Peyer's patch (tissue), 4 donors: ENCODE measurements around the gene ZNF80.

Experiments
- CTCF ChIP-seq, 6 experiments: fragments of 450-650 bp in 4 of 6; fragments of 200-600 bp in 2 of 6; sonication (generic) in 1 of 6; IDR thresholded peaks; one replicate each; pipeline ENCODE4 v1.5.1; 2017 to 2019; ENCODE audit warnings: antibody characterized with exemption in 6 of 6, mild to moderate bottlenecking in 3 of 6, moderate library complexity in 1 of 6
- POLR2A ChIP-seq, 2 donors: fragments of 450-650 bp; IDR thresholded peaks; one replicate each; pipeline ENCODE4 v1.5.1; 2017; ENCODE audit warnings: antibody characterized with exemption in 2 of 2, mild to moderate bottlenecking in 2 of 2, moderate library complexity in 2 of 2

- TF ChIP-seq CTCF (IDR thresholded peaks at IDR 0.05) (no peak), POLR2A (IDR thresholded peaks at IDR 0.05) (no peak)
Measured at GRCh38 chr3:114221165-114221880, 16.1 kb downstream of the ZNF80 start.
